ENCODE measurements around the gene MFAP2.

- TF ChIP-seq SP1 (CRISPR knock-in tag; conservative IDR thresholded peaks at IDR 0.05) = no peak
- TF ChIP-seq ELF4 (CRISPR knock-in tag; IDR thresholded peaks at IDR 0.05; ENCODE audit: low read depth) = no peak
Observed at GRCh38 chr1:16965486-16966067, 14.8 kb downstream of the MFAP2 start.
